Measurements from ENCODE around the gene TRPM8.

GRCh38 chr2:233945146-233945545 lies 28.0 kb downstream of the TRPM8 start:
- TF ChIP-seq CTCF (IDR thresholded peaks at IDR 0.05 in 4 of 5, conservative IDR thresholded peaks at IDR 0.05 in 1 of 5) (no peak), POLR2A (IDR thresholded peaks at IDR 0.05) (no peak)
